ENCODE results near the gene MAP7D2. TPM values are rescaled to one million over a fixed set of nuclear protein-coding genes. Genes with fewer than 3 reads are reported as not detected.

MAP7D2 gene
- total and polyA plus RNA-seq, 9 of the 15 experiments (the other 6 are each of a cell fraction or from before 2014, with no cell fraction given): 0.01 to 0.04 (median 0.03) TPM; not detected in 4

DNA sequence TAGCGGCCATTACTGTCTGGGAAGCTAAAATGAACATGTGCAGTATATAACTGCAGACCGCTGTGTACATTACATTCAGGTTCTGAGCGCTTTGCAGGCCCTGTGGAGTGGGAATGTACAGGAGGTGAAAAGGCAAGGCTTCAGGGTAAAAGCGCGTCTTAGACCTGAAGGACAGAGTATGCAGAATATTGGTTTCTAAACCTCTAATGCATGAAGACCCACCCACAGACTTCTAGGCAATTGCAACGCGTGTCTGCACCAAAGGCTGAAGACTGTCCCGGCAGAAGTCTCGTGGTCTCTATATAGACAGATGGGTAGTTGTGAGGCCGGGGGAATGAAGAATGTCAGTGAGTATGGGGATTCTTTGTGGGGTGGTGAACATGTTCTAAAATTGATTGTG is 5.4 kb downstream of the MAP7D2 start:
- CTCF ChIA-PET (ENCODE audit: low intra/inter-chr PET ratio): no interaction called here
- intact Hi-C loops (cut with micrococcal nuclease): no loop called here

DNA sequence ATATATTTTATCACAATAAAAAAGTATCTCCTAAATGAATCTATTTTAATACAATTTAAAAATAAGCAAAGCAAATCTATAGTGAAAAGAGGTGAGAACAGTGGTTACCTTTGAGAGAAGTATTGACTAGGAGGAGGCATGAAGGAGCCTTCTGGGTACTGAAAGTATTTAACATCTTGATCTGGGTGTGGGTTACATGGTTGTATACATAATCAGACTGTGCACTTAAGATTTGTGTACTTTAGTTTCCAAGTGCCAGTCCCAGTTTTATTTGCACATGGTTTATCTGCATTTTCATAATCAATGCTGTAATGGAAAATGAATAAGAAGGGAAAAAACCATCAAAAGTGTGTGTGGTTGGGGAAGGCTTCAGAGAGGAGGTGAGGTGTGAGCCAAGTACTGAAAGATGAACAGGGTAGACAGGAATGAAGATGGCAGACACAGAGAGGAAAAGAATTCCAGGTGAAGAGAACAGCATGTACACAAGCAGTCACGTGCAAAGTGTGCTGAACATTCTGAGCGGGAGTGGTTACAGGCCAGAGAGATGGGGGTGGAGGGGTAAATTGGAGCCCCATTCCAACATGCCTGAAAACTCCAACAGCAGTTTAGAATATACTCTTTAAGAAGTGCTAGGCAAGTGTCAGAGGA is 14.6 kb downstream of the MAP7D2 start:
- ChIA-PET POLR2A (no interaction called here), CTCF (ENCODE audit: low intra/inter-chr PET ratio) (interaction anchor here (0.5 kb wide), 1 partner anchor 434 kb away, joined by 4 read pairs; no protein-coding TSS in a partner anchor)
- Histone ChIP-seq H3K9me3 (replicated peaks; ENCODE audit: control insufficient read depth, insufficient read depth, low read depth, low read length) (no peaks in the 10 kb centered on the region), H3K4me1 (replicated peaks in 1 of 2; ENCODE audit: control insufficient read depth in 2 of 2, insufficient read depth in 2 of 2, low read length in 2 of 2) (no peaks in the 10 kb centered on the region), H4K20me1 (replicated peaks; ENCODE audit: control insufficient read depth, insufficient read depth, low read length) (no peaks in the 10 kb centered on the region), H3K27me3 (ENCODE audit: control insufficient read depth in 2 of 2, insufficient read depth in 2 of 2, low read length in 2 of 2) (peaks cover 2 to 11% of the 10 kb centered on the region in 2 experiments; a peak in 2 of 5 replicates), H2AFZ (ENCODE audit: low read depth, low read length) (no peak overlapping the region), H3K9me1 (ENCODE audit: control insufficient read depth, insufficient read depth, low read length) (no peaks in the 10 kb centered on the region), H3K36me3 (ENCODE audit: control insufficient read depth, insufficient read depth, low read length) (no peaks in the 10 kb centered on the region), H3K27ac (ENCODE audit: extremely low read depth, low read depth, low read length) (no peak overlapping the region), H3K4me2 (ENCODE audit: insufficient read depth, low read length) (no peak overlapping the region), H3K4me3 (no peak overlapping the region), H3K9ac (ENCODE audit: insufficient read depth in 1 of 2, low read depth in 2 of 2, low read length in 2 of 2) (no peak overlapping the region), H3K79me2 (ENCODE audit: control insufficient read depth, insufficient read depth, low read length) (no peaks in the 10 kb centered on the region)
- in situ Hi-C loops (cut with MboI): no loop called here
- BruUV-seq (replicated peaks): no TSS peak
- intact Hi-C loops (cut with micrococcal nuclease): no loop called here
- 0% methylated on average over 2 of the region's 2 CpGs for WGBS (ENCODE audit: insufficient coverage, low coverage, missing lambda C conversion rate)
- FAIRE-seq: no peak
- TF ChIP-seq PHF20 (IDR thresholded peaks at IDR 0.05; ENCODE audit: partially characterized antibody) (no peak), HDAC2 (IDR thresholded peaks at IDR 0.05) (no peak), CC2D1A (IDR thresholded peaks at IDR 0.05) (no peak), LEF1 (IDR thresholded peaks at IDR 0.05) (no peak), ZNF133 (CRISPR knock-in tag; IDR thresholded peaks at IDR 0.05) (no peak), GABPB1 (CRISPR knock-in tag; IDR thresholded peaks at IDR 0.05) (no peak), RBM25 (IDR thresholded peaks at IDR 0.05; ENCODE audit: low read depth, low read length, severe bottlenecking) (no peak), ZNF175 (CRISPR knock-in tag; IDR thresholded peaks at IDR 0.05; ENCODE audit: low read depth) (no peak)
- TF ChIP-seq, protein P1, sequence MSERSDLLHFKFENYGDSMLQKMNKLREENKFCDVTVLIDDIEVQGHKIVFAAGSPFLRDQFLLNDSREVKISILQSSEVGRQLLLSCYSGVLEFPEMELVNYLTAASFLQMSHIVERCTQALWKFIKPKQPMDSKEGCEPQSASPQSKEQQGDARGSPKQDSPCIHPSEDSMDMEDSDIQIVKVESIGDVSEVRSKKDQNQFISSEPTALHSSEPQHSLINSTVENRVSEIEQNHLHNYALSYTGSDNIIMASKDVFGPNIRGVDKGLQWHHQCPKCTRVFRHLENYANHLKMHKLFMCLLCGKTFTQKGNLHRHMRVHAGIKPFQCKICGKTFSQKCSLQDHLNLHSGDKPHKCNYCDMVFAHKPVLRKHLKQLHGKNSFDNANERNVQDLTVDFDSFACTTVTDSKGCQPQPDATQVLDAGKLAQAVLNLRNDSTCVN (CRISPR knock-in tag; IDR thresholded peaks at IDR 0.05): no peak
- no peak for DNase-seq (ENCODE audit: extremely low read depth in 1 of 4, low spot score in 3 of 4)
- ATAC-seq: no peak

More for the DNA sequence above, 5.4 kb downstream of the MAP7D2 start:
- Histone ChIP-seq H3K27me3 (ENCODE audit: control insufficient read depth in 2 of 2, insufficient read depth in 2 of 2, low read length in 2 of 2) (peaks cover 4 to 17% of the 10 kb centered on the region in 2 experiments; a peak in 3 of 5 replicates), H3K4me1 (replicated peaks in 1 of 2; ENCODE audit: control insufficient read depth in 2 of 2, insufficient read depth in 2 of 2, low read length in 2 of 2) (peaks cover 0 to 4% of the 10 kb centered on the region in 2 experiments; a peak in 2 of 5 replicates), H4K20me1 (replicated peaks; ENCODE audit: control insufficient read depth, insufficient read depth, low read length) (no peaks in the 10 kb centered on the region), H3K36me3 (ENCODE audit: control insufficient read depth, insufficient read depth, low read length) (no peaks in the 10 kb centered on the region), H3K4me2 (ENCODE audit: insufficient read depth, low read length) (no peak overlapping the region), H3K9me3 (replicated peaks; ENCODE audit: control insufficient read depth, insufficient read depth, low read depth, low read length) (no peaks in the 10 kb centered on the region), H3K27ac (ENCODE audit: extremely low read depth, low read depth, low read length) (no peak overlapping the region), H3K9ac (ENCODE audit: insufficient read depth in 1 of 2, low read depth in 2 of 2, low read length in 2 of 2) (no peak overlapping the region), H3K4me3 (no peak overlapping the region), H3K79me2 (ENCODE audit: control insufficient read depth, insufficient read depth, low read length) (no peaks in the 10 kb centered on the region), H3K9me1 (ENCODE audit: control insufficient read depth, insufficient read depth, low read length) (no peaks in the 10 kb centered on the region), H2AFZ (ENCODE audit: low read depth, low read length) (no peak overlapping the region)
- in situ Hi-C loops (cut with MboI): no loop called here
- ATAC-seq (no peak), FAIRE-seq (no peak), DNase-seq (ENCODE audit: extremely low read depth in 1 of 4, low spot score in 3 of 4) (no peak)
- POLR2A ChIA-PET: no interaction called here
- no TSS peak for BruUV-seq (replicated peaks)
- WGBS (ENCODE audit: insufficient coverage, low coverage, missing lambda C conversion rate): 13% methylated on average over 10 of the region's 10 CpGs
- TF ChIP-seq, protein P2, sequence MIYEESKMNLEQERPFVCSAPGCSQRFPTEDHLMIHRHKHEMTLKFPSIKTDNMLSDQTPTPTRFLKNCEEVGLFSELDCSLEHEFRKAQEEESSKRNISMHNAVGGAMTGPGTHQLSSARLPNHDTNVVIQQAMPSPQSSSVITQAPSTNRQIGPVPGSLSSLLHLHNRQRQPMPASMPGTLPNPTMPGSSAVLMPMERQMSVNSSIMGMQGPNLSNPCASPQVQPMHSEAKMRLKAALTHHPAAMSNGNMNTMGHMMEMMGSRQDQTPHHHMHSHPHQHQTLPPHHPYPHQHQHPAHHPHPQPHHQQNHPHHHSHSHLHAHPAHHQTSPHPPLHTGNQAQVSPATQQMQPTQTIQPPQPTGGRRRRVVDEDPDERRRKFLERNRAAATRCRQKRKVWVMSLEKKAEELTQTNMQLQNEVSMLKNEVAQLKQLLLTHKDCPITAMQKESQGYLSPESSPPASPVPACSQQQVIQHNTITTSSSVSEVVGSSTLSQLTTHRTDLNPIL (CRISPR knock-in tag; IDR thresholded peaks at IDR 0.05): no peak
